ENCODE measurements around the gene PPP4R4.

DNA sequence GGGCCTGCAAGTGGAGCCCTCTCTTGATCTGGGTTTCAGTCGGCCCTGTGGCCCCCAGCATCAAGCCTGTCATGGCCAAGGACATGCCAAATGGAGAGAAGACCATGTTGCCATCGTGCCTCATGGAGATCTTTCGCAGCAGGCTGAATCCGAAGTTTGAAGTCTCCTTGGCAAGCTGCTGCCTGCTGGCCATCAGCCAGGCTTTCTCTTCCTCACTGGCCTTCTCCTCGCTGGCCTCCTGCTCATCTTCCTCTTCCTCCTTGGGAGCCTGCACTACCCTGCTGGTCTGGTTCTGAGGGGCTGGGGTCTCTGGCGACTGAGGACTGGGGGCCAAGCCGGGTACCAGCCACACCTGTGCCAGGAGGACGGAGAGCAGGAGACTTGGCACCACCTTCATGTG is 116.1 kb downstream of the PPP4R4 start:
- TF ChIP-seq EZH2 (IDR thresholded peaks at IDR 0.05; ENCODE audit: insufficient read depth, poor library complexity, severe bottlenecking) (no peak), EZH2phosphoT487 (IDR thresholded peaks at IDR 0.05; ENCODE audit: insufficient read depth, low read depth) (no peak)

Data from GM23248 (cell line).